Spleen (tissue), 7 donors: ENCODE measurements around the gene CECR2.

Experiments
- POLR2A ChIP-seq, 3 donors: fragments of 450-650 bp; IDR thresholded peaks; one replicate each; pipeline ENCODE4 v1.5.1; 2017; ENCODE audit warnings: antibody characterized with exemption in 3 of 3, mild to moderate bottlenecking in 1 of 3
- POLR2AphosphoS5 ChIP-seq, 3 donors: sonication (generic); formaldehyde crosslinking; IDR thresholded peaks; one replicate each; pipeline ENCODE4 v1.5.1; 2017; ENCODE audit warnings: antibody characterized with exemption in 3 of 3
- TF ChIP-seq, protein P1 (sequence below), 11 experiments: fragments of 200-600 bp in 7 of 11; fragments of 450-650 bp in 4 of 11; sonication (generic) in 4 of 11; IDR thresholded peaks in 8 of 11; conservative IDR thresholded peaks in 3 of 11; 1 replicate in 7 of 11; 2 replicates in 4 of 11; pipeline versions ENCODE4 v1.4.0 to v1.8.0; 2016 to 2021; ENCODE audit warnings: antibody characterized with exemption in 11 of 11, inconsistent platforms in 4 of 11, mild to moderate bottlenecking in 1 of 11
- donor health status: DM: no; HTN: no; CAD: no; lungs with moderate emphysema.
- donor health status: DM: no; HTN: no; CAD: no.
- donor health status: DM: no; HTN: no; CAD: no.

- TF ChIP-seq POLR2A (IDR thresholded peaks at IDR 0.05) (no peak), POLR2AphosphoS5 (IDR thresholded peaks at IDR 0.05) (no peak)
- TF ChIP-seq, protein P1, sequence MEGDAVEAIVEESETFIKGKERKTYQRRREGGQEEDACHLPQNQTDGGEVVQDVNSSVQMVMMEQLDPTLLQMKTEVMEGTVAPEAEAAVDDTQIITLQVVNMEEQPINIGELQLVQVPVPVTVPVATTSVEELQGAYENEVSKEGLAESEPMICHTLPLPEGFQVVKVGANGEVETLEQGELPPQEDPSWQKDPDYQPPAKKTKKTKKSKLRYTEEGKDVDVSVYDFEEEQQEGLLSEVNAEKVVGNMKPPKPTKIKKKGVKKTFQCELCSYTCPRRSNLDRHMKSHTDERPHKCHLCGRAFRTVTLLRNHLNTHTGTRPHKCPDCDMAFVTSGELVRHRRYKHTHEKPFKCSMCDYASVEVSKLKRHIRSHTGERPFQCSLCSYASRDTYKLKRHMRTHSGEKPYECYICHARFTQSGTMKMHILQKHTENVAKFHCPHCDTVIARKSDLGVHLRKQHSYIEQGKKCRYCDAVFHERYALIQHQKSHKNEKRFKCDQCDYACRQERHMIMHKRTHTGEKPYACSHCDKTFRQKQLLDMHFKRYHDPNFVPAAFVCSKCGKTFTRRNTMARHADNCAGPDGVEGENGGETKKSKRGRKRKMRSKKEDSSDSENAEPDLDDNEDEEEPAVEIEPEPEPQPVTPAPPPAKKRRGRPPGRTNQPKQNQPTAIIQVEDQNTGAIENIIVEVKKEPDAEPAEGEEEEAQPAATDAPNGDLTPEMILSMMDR (IDR thresholded peaks at IDR 0.05 in 8 of 11, conservative IDR thresholded peaks at IDR 0.05 in 3 of 11) = no peak
Observed at GRCh38 chr22:17334983-17335382, 34.3 kb upstream of the CECR2 start.
